Inflammatory macrophage treated with lipopolysaccharide for 1 hour (primary cell): ENCODE measurements around the gene CCDC136.
A peak's percentile ranks its signal among the peaks of the same experiment; 100 is the strongest.

Source experiments
- DNase-seq, 2 donors: peaks; one replicate each; pipeline ENCODE4 v3.0.0-alpha.2; 2020 to 2022

Gene CCDC136

DNA sequence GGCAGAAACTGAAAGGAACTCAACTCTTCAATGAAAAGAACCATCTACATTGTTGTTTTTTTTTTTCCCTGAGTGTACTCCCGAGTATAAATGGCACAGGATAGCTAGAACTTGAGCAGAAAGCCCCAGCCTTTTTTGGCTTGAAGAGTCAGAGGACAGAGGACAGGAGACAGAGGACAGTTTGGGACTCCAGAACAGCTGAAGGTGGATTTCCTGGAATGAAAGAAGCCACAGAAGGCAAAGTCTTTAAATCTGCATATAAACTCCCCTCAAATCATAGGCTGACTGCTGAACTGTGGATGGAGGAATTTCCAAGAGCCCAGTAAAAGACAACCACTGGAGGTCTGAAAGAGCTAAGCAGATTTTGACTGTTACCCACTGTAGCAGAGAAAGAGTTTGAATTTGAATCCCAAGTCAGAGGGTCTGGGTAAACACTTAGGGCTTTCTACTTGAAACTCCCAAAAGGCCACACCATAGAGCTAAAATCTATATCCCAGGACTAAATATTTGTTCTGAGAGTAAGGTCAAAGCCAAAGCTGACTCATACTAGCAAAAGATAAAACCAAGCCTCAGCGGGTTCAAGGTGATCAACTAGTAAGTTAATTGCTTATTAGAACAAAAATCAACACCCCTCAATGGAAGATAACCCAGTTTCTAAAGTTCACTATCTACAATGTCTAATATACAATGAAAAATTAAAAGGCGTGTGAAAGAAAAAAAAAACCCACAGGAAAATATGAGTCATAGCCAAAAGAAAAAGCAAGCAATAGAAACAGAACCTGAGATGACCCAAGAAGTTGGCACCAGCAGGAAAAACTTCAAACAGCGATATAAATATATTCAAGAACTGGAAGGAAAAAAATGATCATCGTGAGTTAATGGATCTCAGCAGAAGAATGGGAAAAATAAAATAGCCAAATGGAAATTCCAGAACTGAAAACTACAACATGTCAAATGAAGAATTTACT is 14.3 kb upstream of the CCDC136 start:
- DNase-seq: no peak

DNA sequence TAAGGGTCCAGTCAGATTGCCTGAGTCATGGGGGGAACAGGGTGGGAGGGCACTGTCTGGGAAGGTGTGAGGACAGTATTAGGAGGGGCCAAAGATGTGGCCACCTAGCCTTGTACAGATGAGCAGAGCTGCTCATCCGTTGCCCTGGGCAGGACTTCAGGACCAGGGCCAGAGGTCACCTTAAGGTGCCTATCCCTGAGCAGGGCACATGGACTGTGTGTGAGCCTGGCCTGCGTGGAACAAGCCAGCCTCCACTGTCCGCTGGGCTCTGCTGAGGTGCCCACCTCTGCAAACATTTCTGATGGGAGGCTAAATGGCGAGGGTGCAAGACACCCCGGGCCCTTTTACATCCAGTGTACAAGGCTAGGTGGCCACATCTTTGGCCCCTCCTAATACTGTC is 12.8 kb upstream of the CCDC136 start:
- no peak for DNase-seq

DNA sequence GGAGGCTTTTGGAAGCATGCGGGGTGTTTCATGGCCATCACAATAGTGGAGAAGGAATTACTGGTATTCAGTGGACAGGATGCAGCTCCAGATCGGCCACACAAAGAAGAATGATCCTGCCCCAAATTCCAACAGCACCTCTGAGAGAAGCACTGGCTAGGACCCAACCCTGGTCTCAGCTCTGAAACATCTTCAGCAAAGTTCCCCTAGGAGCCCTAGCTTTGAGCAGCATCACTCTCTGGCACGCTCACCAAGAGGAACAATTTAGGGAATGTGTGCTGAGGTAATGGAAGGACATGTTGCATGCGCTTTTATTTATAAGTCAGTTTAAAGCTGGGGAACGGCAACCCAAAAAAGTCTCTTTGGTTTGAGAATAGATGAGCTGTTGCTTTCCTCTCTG is 10.6 kb upstream of the CCDC136 start:
- no peak for DNase-seq

DNA sequence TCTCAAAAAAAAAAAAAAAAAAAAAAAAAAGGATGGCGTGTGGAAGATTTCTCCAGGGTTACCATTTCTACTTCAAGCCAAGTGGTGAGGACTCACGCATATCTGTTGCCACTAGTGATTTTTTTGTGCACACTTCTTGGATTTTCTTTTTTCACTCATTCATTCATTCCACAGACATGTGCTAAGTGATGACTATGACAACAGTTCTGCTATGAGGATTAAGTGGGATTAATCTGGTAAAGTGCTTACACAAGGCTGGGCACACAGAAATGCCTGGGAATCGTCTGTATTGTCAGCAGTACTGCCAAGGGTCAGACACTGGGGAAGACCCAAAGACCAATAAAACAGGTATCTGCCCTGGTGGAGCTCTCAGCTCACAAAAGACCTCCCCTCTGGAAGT is 9.9 kb upstream of the CCDC136 start:
- DNase-seq: no peak

DNA sequence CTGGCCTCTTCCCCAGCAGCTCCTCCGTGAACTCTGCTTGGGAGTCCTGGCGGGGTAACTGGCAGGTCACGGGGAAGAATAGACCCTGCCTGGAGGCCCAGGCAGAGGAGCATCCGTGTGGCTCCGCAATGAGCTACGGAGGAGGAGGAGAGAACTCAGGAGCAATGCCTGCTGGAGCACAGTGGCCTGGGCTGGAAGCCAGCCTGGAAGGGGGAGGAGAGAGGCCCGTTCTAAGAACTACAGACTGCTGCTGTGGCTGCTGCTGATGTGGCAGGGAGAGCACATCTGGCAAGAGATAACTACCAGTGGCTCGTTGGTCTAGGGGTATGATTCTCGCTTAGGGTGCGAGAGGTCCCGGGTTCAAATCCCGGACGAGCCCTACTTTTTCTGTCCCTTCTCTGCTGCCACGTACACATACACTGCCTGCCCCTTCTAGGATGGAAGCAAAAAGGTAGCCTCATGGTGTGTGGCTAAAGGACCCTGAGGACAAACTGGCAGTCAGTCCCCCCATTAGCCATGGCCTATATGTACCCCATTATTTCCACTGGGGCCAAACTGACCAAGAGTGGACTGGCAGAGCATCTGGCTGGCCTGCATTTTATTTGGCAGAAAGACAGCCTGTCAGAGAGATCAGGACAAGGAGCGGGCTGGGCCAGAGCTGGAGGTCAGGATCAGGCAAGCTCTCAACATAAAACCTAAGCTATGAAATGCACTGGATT is 8.5 kb upstream of the CCDC136 start:
- no peak for DNase-seq

DNA sequence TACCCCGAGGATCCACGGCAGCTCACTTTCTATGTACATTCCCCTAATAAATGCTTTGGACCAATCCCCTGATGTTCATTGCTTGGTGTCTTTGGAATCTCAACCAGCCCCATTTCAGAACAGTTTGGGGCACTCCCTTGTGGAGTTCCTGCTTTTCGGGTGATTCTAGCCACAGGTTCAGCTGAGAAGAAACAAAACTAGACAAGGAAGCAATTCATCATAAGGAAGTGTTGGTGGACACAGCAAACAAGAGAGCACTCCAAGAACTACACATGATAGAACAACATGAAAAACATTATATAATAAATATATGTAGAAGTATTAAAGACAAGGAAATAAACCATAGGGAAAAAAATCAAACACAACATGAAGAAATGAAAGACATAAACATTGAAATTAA is 6.0 kb upstream of the CCDC136 start:
- no peak for DNase-seq

DNA sequence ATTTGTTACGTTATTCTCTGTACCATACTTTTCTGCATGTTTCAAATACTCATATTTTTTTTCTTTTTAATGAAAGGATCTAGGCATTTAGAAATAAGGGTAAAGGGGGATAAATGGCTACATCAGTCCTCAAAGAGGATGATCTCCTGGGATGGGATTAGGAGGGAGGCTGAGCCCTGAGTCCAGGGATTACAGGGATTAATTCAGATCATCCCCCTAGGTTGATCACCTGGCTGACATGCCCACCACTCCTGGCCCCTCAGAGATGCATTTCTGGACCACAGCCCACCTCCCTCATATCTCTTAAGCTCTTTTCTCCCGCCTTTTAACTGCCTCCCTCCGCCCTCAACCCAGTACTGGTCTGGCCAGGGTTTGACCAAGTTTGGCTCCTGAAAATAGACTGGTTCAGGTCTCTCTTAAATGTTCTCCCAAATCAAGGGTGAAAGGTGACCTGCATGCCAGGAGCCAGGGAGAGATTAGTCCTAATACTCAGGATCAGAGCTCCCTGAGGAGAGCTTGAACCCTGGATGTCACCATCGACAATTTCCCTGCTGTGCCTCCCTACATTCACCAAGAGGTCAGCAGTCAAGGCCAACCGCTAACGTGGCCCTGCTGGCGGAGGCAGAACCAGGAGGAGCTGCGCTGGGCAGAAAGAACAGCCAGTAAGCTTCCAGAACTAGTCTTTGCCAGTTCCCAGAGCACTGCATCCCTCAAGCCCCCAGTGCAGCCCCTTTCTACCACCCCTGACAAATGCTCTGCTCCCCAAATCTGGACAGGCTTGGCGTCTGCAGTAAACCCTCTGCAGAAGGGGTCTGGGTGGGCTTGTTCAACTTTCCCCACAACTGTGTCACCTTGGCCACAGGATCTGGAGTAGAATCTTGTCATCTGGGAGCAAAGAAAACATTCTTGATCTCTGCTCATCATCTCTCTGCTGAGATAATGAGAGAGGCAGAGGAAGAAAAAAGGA is 3.0 kb upstream of the CCDC136 start:
- DNase-seq: no peak

DNA sequence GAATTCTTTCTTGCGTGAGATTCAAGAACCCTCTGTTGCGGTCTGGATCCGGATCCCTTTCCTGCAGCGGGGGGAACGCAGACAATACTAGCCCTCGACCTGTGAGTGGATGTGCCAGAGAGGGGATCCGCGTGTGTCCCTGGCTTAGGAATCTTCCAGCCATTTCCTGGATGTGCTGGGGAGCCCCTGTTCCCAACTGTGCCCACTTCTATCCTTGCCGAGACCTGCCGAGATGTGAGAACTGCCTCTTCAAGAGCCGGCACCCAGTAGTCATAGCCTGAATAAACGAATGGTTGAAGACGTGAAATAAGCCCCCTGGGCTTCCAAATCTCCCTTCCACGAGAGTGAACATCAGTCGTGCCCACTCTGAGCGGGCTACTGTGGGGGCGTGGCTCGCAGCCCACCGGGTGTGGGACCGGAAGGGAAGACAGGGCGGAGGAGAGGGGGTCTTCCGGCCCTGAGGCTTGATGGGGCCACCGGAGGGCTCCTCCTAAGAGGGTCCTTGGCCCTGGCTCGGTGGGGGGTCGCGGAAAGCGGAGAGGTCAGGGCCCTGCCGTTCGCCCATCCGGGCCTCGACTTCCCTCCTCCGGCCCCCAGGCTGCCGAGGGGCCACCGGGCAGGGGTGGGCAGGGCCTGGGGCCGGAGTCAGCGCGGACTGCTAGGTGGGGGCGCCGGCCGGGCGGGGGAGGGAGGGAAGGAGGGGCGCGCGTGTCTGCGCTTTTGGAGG is 1.3 kb upstream of the CCDC136 start:
- no peak for DNase-seq

DNA sequence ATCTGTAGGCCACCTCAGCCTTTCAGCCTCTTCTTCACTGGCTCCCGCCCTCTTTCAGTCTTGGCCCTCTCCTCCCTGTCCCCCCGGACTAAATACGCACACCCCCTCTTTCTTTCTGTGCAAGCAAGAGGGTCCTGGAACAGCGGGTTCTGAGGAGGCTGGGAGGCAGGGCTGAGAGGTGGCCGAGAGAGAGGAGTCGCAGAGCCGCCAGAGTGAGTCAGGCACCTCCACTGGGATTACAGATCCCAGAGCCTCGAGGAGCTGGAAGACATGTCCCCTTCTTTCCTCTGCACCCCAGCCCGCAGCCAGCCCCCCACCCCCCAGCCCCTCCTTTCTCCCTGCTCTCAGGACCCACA is 182 bp downstream of the CCDC136 start:
- DNase-seq: no peak

DNA sequence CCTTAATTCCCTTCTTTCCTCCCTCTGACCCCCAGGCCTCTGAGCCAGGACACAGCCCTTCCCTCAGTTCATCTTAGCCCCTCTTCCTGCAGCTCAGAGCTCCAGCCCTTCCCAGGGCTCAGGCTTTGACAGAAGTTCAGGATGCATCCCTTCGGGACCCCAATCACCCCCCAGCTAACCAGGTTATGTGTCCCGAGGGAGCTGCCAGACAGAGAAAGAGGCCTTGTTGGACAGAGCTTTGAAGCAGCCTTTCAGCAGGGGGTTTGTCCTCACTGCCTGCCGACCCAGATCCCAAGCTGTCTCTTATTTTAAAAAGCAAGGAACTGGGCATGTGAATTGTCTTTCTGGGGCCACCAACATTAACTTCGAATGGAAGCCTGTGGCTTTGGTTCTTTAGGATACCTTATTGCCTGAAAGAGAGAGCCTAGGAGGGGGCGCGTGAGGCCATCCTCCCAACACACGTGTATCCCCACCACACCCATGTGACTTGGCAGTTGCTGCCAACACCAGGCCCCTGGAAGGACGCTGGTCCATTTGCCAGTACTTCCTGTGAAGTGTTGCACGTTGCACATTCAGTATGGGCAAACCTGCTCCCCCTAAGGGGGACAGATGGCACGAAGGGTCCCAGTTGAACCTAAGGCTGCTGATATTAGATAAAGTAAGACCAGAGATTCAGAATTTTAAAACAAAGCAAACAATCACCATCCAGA is 858 bp downstream of the CCDC136 start:
- DNase-seq: no peak

DNA sequence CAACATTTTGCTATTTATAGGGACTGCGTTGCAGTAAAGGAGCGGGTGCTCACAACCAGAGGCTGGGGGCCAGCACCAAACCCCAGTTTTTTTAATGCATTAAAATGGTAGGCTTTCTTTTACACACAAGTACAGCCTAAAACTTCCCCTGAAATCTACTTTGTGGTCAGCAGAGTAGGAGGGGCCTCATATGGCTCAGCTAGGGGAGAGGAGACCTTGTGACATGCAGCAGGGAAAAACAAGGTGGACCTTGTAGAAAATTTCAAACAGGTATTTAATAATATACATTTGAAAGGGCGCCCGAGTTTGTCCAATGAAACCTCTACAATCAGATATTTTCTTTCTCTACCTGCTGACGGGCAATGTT is 1.4 kb downstream of the CCDC136 start:
- DNase-seq: no peak

DNA sequence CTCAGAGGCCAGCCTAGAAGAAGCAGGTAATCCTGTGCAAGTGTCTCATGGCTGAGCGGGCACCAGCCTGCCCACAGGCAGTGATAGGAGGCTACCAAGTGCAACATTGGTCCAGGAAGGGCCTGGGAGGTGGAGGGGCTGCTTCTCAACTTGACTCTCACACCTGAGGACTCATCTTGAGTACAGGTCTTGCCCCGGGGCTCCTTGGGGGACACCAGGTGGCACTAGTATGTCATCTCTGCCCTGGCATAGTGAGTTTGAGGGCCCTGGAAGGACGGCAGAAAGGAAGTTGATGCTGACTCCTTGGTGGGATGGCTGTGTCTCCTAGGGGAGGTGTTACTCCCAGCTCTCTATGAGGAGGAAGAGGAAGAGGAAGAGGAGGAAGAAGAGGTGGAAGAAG is 2.3 kb downstream of the CCDC136 start:
- DNase-seq: no peak

DNA sequence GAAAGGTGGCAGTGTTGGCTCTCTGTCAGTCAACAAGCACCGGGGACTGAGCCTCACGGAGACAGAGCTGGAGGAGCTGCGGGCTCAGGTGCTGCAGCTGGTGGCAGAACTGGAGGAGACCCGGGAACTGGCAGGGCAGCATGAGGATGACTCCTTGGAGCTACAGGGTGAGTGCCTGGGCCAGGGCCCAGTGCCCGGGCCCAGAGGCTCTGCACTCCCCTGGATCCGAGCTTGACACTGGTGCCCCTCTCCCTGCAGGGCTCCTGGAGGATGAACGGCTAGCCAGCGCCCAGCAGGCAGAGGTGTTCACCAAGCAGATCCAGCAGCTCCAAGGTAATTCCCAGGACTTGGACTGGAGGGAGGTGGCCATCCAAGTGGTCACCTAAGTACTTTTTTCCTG is 2.7 kb downstream of the CCDC136 start:
- DNase-seq: no peak

DNA sequence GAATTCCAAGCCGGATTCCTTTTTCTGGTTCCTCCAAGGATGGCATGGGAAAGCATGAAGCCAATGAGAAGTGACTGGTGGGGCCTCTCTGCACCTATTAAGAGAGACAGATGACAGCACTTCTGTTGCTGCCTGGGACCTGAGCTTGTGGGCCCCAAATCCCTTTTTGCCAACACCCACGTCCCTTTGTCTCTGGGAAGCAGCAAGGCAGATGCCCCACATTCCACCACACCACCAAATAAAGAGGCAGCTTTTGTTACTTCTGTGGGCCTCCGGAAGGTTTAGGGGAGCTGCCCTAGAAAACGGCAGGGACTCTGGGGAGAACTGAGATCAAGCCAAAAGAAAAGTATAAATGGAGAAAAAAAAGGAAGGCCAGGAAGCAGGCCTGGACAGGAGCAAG is 3.4 kb downstream of the CCDC136 start:
- no peak for DNase-seq

DNA sequence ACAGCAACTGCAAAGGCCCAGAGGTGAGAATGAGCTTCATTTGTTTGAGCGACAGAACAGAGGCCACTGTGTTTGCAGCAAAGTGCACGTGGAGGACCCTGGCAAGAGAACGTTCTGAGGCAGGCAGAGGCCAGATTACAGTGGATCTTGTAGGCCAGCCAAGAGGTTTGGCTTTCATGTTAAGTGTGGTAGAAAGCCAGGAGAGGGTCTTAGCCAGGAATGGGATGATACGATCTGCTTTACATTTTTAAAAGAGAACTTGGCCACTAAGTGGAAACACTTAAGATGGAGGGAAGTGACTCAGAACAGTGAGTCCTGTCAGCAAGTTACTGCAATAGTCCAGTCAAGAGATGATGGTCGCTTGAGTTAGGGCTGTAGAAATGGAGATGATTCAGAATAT is 4.6 kb downstream of the CCDC136 start:
- DNase-seq: no peak

DNA sequence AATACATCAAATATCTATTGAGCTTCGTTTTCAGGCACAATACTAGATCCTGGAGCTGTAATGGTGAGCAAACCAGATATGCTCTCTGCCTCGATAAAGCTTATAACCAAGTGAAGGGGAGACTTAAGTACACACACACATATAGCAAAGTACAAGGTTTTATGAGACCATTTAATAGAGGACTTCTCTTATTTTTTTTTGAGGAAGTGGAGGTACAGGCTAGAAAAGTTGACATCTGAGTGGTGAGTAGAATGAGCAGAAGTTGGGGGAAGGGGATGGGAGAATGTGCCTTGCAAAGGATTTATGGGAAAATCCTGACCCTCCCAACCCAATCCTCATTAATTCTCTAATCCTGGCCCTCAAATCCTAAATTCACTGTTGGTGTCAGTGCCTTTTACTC is 7.7 kb downstream of the CCDC136 start:
- peak in 1 of 2 donors; percentile 17 for DNase-seq

DNA sequence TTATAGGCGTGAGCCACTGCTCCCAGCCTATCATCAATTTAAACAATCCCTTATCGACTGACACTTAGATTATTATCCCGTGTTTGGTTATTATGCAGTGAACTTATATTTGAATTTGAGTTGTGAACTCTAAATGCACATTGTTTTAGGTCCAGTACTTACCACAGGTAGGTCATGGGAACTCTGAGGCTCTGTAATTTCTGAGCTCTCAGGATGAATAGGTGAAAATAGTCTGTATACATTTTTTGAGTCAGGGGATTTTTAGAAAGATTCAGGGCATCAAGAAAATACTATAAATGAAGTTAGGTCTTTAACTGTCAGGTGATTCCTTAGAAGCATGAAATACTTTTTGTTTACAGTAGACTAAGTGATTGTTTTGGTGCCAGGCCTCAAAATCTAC is 8.8 kb downstream of the CCDC136 start:
- DNase-seq: no peak

DNA sequence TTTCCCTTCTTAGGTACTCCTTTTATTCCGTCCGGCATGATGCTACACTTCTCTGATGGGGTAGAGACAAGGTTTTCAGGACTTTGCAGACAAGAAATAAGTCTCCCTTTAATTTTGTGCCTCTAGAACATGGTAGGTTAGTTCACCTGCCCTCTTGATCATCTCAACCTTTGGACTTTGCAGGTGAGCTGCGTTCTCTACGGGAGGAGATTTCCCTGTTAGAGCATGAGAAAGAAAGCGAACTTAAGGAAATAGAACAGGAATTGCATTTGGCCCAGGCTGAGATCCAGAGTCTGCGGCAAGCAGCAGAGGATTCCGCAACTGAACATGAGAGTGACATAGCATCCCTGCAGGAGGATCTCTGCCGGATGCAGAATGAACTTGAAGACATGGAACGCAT is 9.2 kb downstream of the CCDC136 start:
- DNase-seq: no peak

DNA sequence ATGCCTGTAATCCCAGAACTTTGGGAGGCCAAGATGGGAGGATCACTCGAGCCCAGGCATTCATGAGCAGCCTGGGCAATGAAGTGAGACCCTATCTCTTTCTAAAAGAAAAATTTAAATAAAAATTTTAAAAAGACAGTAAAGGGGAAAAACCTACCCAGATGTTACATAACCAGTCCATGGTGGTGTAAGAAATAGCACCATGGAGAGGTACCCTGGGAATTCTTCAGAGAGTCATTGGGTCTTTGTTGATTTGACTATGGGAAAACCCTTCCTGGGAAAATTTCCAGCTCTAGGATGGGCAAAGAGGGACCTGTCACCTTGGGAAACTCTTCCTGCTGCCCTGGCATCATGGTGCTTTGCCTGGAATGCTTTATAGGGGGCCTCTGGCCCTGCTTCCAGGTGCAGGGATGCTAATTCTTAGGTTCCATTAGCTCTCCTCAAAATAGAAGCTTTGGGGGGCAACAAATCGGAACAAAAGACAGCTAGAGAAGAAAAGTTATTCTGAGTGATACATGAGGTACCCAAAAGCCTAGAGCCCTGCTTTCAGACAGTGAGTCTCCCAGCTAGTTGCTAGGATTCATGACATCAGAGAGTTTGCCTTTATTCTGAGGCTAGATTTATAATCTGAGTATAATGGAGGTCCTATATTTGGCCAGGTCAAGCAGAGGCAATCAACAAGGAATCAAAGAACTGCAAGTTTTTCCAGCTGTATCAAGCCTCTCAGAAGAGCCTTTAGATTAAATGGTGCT is 10.1 kb downstream of the CCDC136 start:
- DNase-seq: no peak

DNA sequence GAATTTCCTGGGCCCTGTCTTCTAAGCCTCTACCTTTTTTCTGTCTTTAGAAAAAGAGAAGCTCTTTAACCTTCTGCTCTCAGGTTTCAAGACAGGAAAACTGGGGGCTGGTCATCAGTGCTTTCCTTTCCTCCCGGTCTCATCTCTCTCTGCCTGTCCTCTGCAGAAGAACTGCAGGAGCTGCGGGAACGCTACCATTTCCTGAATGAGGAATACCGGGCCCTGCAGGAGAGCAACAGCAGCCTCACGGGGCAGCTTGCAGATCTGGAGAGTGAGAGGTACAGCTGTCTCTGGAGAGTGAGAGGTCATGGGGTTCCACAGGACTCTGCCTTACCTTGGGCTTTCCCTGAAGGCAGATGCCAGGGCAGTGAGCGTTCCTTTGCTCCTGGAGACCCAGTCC is 12.7 kb downstream of the CCDC136 start:
- no peak for DNase-seq

DNA sequence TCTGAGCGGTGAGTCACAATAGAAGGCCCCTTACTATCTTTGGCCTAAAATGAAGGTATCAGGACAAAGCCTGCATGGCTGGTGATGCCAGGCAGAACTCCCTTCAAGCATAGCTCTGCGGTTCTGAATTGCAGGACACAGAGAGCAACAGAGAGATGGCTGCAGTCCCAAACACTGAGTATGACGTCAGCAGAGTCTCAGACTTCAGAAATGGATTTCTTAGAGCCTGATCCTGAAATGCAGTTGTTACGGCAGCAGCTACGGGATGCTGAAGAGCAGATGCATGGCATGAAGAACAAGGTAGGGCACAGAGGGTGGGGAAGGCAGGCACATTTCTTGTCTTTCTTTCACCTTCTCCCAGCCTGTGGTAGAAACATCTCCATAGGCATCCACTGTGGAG is 13.5 kb downstream of the CCDC136 start:
- no peak for DNase-seq
